Stimulated activated CD4-positive, alpha-beta T cell treated with anti-CD3 and anti-CD28 coated beads, TNF-alpha, amount 100 ng/mL, for 1 hour (primary cell): Measurements from ENCODE around the gene GJA3.
A peak's percentile ranks its signal among the peaks of the same experiment; 100 is the strongest.

Experiments
- DNase-seq, 3 donors: peaks; one replicate each; pipeline ENCODE4 v3.0.0-alpha.2; 2020; ENCODE audit warnings: low read depth in 3 of 3, low spot score in 1 of 3

Gene GJA3

GRCh38 chr13:20129076-20129475 is 31.8 kb downstream of the GJA3 start:
- no peak for DNase-seq

DNA sequence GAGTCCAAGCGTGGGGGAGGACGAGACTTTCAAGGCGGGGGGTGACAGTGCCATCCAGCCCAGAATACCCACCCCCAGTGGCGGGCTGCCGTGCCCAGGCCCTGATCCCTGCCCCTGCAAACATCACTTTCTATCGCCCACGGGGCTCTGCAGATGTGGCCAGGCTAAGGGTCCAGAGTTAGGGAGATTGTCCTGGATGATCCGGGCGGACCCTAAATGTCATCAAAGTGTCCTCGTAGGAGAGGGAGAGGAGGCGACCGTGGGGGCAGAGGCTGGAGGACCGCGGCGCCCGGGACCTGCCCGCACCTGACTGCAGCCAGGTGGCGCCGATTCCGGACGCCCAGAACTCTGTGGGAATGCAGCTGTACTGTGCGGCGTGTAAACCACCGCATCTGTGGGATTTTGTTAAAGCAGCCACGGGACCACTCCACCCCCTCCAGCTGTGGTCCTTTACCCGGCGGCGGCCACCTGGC is 32.4 kb downstream of the GJA3 start:
- no peak for DNase-seq

DNA sequence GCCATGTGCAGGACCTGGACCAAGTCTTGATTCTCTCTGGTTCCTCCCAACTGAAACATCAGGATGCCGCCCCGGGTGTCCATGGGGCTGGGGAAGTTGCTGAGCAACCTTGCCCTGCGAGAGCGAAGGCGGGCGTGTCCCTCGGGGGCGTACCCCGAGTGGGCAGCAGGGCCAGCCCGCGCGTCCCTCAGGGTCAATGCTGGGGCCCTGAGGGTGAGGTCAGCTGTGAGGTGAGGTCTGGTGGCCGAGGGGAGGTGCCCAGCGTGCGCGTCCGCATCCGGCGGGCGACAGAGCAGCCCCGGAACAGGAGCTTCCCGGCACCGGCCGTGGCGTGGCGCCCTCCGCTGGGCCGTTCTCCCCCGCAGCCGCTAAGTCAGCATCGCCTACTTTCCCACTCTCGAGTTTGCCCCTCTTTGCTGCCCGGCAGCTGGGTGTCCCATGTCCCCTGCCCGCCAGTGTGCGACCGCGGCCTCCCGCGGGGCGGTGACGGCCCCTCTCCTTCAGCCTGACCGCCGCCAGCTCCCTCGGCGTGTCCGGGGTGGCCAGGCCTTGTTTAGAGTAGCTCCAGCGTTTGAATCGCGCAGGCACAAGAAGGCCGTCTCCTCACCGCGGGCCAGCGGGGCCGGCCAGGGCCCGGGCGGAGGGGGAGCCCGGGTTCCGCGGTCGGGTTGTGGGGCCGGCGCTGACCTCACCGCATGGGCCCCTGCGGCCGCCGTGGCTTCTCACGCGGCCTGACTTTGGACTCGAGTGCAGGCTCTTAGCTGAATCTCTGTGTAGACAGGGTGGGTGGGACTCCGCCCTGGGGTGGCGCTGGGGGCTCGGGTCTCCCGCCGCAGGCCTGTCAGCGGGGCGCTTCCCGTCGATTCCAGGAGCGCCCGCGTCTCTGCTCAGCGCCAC is 33.0 kb downstream of the GJA3 start:
- DNase-seq = no peak

DNA sequence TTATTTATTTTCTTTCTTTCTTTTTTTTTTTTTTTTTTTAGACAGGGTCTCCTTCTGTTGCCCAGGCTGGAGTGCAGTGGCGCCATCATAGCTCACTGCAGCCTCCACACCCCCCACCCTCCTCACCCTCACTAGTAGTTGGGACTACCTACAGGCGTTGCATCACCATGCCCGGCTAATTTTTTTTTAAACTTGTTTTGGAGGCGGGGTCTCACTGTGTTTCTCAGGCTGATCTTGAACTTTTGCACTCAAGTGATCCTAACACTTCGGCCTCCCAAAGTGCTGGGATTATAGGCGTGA is 33.6 kb downstream of the GJA3 start:
- no peak for DNase-seq

- DNase-seq = no peak
These were observed 34.2 kb downstream of the GJA3 start for GRCh38 chr13:20126541-20127261.

- DNase-seq = no peak
These were observed 35.1 kb downstream of the GJA3 start for GRCh38 chr13:20125783-20126165.

- no peak for DNase-seq
These were observed 35.6 kb downstream of the GJA3 start for GRCh38 chr13:20125129-20125782.

DNA sequence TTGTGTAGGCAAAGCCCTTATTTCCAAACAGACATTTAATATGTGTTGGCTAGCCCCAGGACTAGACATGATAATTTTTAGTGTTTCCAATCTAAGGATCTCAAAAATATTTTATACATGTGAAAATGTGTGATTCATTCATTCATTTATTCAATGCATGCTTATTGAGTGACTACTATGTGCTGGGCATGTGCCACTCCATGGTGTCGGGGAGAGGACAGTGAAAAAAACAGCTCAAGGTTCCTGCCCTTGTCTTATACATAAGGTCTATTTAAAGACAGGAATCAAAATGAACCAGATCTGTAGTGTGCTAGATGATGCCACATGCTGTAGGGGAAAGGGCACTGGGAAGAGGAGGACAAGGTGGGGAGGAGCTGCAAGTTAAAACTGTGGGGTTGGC is 36.5 kb downstream of the GJA3 start:
- no peak for DNase-seq

- no peak for DNase-seq
These were observed 39.7 kb downstream of the GJA3 start for GRCh38 chr13:20121159-20121525.

DNA sequence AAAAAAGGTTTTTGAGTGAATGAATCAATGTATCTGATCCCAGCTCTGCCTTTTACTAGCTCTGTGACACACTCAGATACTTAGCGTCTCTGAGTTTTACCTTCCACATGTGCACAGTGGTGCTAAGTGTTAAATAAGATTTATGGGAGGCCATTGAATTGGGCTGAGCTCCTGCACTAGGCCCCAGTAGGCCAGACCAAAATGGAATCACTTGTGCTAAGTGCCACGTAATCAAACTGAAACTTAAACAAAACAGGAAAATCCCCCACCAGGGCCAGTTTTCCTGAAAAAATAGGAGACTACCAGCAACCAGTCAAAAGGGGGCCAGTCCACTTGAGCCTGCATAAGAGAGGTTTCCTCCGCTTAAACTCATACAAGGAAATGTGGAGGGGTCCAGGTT is 40.9 kb downstream of the GJA3 start:
- no peak for DNase-seq

GRCh38 chr13:20118268-20119140 is 42.3 kb downstream of the GJA3 start:
- peak in 1 of 3 donors; percentile 39 for DNase-seq

GRCh38 chr13:20116213-20116612 is 44.6 kb downstream of the GJA3 start:
- DNase-seq = no peak

- no peak for DNase-seq
These were observed 46.7 kb downstream of the GJA3 start for GRCh38 chr13:20114066-20114610.

- DNase-seq = no peak
These were observed 51.8 kb downstream of the GJA3 start for GRCh38 chr13:20109037-20109436.

DNA sequence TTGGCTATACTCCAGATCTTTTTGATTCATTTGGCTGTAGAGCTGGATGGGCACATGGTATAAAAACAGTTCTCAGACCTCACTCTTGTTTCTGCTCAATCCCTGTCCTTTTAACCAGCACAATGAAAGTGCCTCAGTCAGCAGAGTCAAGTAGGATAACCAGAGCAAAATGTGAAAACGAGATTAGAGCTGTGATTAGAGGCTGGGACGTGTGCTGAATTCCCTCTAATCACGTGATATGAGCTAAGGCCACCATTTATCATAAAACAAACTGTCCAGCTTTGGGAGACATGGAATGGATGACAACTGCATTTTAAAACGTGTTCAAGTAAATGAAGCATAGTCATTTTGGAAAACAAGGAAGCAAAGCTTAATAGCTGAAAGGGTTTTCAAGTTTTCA is 54.1 kb downstream of the GJA3 start:
- DNase-seq = no peak

DNA sequence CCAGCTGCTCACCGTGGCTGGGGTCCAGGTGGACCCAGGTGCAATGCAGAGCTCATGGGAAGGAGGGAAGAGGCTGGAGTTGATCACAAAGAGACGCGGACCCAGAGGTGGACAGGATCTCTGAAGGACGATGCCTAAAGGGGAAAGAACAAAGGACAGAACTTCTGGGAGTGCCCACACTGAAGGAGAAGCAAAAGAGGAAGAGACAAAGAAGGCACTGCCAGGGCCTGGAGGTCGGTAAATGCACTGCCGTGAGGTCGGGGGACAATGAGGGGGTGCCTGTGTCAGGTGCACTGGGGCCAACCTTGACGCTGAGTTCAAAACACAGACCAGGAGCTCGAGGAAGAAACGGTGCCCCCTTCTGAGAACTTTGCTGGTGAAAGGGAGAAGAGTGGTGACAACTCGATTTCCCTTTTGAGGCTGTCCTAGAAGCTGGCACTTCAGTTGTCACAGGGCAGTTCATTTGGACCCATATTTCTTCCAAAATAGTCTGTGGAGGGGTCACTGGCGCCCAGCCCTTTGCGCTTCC is 55.6 kb downstream of the GJA3 start:
- DNase-seq = no peak

- no peak for DNase-seq
These were observed 58.2 kb downstream of the GJA3 start for GRCh38 chr13:20102525-20103180.

GRCh38 chr13:20101467-20102316 is 59.2 kb downstream of the GJA3 start:
- no peak for DNase-seq

DNA sequence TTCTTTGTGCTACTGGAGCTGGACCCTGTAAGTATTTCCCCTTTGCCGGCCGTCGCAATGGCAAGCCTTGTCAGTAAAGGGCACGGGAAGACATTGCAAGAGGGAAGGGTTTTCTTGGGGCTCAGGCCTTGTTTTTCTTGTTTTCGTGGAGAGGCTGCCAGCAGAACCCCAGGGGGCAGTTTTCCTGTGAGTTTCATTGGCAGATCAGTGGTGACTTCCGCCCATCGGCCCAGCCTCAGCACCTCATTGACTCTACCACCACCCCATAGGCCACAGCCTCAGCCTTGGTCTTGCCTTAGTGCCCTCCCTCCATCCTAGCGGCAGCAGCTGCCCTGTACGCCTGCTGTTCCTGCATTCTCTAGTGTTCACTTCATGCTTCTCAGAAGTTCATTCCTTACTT is 61.5 kb downstream of the GJA3 start:
- no peak for DNase-seq
